ENCODE data around the gene CCDC40. TPM values are rescaled to one million over a fixed set of nuclear protein-coding genes. Genes with fewer than 3 reads are reported as not detected.

Gene CCDC40
- total RNA-seq, 1 experiment from 2014 or later = 7.5 TPM

- no TSS peak for BruUV-seq (replicated peaks)
These were observed 85.7 kb downstream of the CCDC40 start for GRCh38 chr17:80122026-80122575.

GRCh38 chr17:80122926-80123505 lies 86.6 kb downstream of the CCDC40 start:
- BruUV-seq (replicated peaks) = no TSS peak
- Histone ChIP-seq H3K9ac (ENCODE audit: low read length) (no peak overlapping the region), H3K4me2 (ENCODE audit: low read length) (no peak overlapping the region), H3K79me2 (ENCODE audit: low read length) (no peaks in the 10 kb centered on the region), H3K36me3 (ENCODE audit: low read depth, low read length) (no peaks in the 10 kb centered on the region), H3K27ac (ENCODE audit: low read length) (no peak overlapping the region), H3K4me1 (ENCODE audit: insufficient read depth, low read length) (peaks cover 6% of the 10 kb centered on the region; the same call in 1 of the 2 replicates), H3K4me3 (ENCODE audit: low read length) (no peak overlapping the region), H3K27me3 (ENCODE audit: low read length) (no peaks in the 10 kb centered on the region), H4K20me1 (ENCODE audit: low read length) (no peaks in the 10 kb centered on the region), H2AFZ (ENCODE audit: low read length) (no peak overlapping the region), H3F3A (ENCODE audit: low read length, unreplicated experiment) (no peaks in the 10 kb centered on the region), H3K9me2 (replicated peaks; ENCODE audit: low read length) (no peaks in the 10 kb centered on the region), H3K9me3 (ENCODE audit: low read length) (no peaks in the 10 kb centered on the region)
- no peak for TF ChIP-seq EZH2phosphoT487 (IDR thresholded peaks at IDR 0.05; ENCODE audit: borderline replicate concordance, low read length)
- TF ChIP-seq EZH2 (IDR thresholded peaks at IDR 0.05; ENCODE audit: low read length, unreplicated experiment) = no peak
- TF ChIP-seq CTCF (conservative IDR thresholded peaks at IDR 0.05; ENCODE audit: low read depth, low read length) = no peak
- ChIA-PET POLR2A (ENCODE audit: unreplicated experiment) (no interaction called here), CTCF (no interaction called here)
- intact Hi-C loops (cut with micrococcal nuclease) = no loop called here
- no peak for DNase-seq
- ATAC-seq = no peak

More at GRCh38 chr17:80122026-80122575, 85.7 kb downstream of the CCDC40 start:
- no peak overlapping the region for H2AFZ ChIP-seq (ENCODE audit: low read length)
- H3K9me3 ChIP-seq (ENCODE audit: low read length) = no peaks in the 10 kb centered on the region
- no peak overlapping the region for H3K27ac ChIP-seq (ENCODE audit: low read length)
- H3K9ac ChIP-seq (ENCODE audit: low read length) = no peak overlapping the region
- TF ChIP-seq EZH2phosphoT487 (IDR thresholded peaks at IDR 0.05; ENCODE audit: borderline replicate concordance, low read length) (no peak), EZH2 (IDR thresholded peaks at IDR 0.05; ENCODE audit: low read length, unreplicated experiment) (no peak), CTCF (conservative IDR thresholded peaks at IDR 0.05; ENCODE audit: low read depth, low read length) (no peak)
- DNase-seq (no peak), ATAC-seq (no peak)
- ChIA-PET POLR2A (ENCODE audit: unreplicated experiment) (no interaction called here), CTCF (no interaction called here)
- no peaks in the 10 kb centered on the region for H3K36me3 ChIP-seq (ENCODE audit: low read depth, low read length)
- no peaks in the 10 kb centered on the region for H3K9me2 ChIP-seq (replicated peaks; ENCODE audit: low read length)
- H3K4me2 ChIP-seq (ENCODE audit: low read length) = no peak overlapping the region
- H4K20me1 ChIP-seq (ENCODE audit: low read length) = no peaks in the 10 kb centered on the region
- H3K27me3 ChIP-seq (ENCODE audit: low read length) = no peaks in the 10 kb centered on the region
- H3F3A ChIP-seq (ENCODE audit: low read length, unreplicated experiment) = no peaks in the 10 kb centered on the region
- intact Hi-C loops (cut with micrococcal nuclease) = no loop called here
- no peaks in the 10 kb centered on the region for H3K79me2 ChIP-seq (ENCODE audit: low read length)
- peaks cover 6% of the 10 kb centered on the region; the same call in 1 of the 2 replicates for H3K4me1 ChIP-seq (ENCODE audit: insufficient read depth, low read length)
- H3K4me3 ChIP-seq (ENCODE audit: low read length) = no peak overlapping the region

- no peaks in the 10 kb centered on the region for H4K20me1 ChIP-seq (ENCODE audit: low read length)
- intact Hi-C loops (cut with micrococcal nuclease) = no loop called here
- CTCF ChIA-PET = interaction anchor here (1.5 kb wide), 1 partner anchor 22 kb away, joined by 6 read pairs; the partner anchor contains the start of gene GAA
- no peak overlapping the region for H3K27ac ChIP-seq (ENCODE audit: low read length)
- no peaks in the 10 kb centered on the region for H3K9me2 ChIP-seq (replicated peaks; ENCODE audit: low read length)
- no peak overlapping the region for H2AFZ ChIP-seq (ENCODE audit: low read length)
- no peak overlapping the region for H3K4me3 ChIP-seq (ENCODE audit: low read length)
- no peak for TF ChIP-seq EZH2 (IDR thresholded peaks at IDR 0.05; ENCODE audit: low read length, unreplicated experiment)
- no peak for TF ChIP-seq EZH2phosphoT487 (IDR thresholded peaks at IDR 0.05; ENCODE audit: borderline replicate concordance, low read length)
- TF ChIP-seq CTCF (conservative IDR thresholded peaks at IDR 0.05; ENCODE audit: low read depth, low read length) = no peak
- ATAC-seq = peak; percentile 93
- H3K27me3 ChIP-seq (ENCODE audit: low read length) = no peaks in the 10 kb centered on the region
- peaks cover 6% of the 10 kb centered on the region; the same call in 1 of the 2 replicates for H3K4me1 ChIP-seq (ENCODE audit: insufficient read depth, low read length)
- no peaks in the 10 kb centered on the region for H3K9me3 ChIP-seq (ENCODE audit: low read length)
- POLR2A ChIA-PET (ENCODE audit: unreplicated experiment) = interaction anchor here (0.5 kb wide), 1 partner anchor 20 kb away, joined by 3 read pairs; no protein-coding TSS in a partner anchor
- H3F3A ChIP-seq (ENCODE audit: low read length, unreplicated experiment) = no peaks in the 10 kb centered on the region
- peak; percentile 84 for DNase-seq
- H3K4me2 ChIP-seq (ENCODE audit: low read length) = no peak overlapping the region
- no TSS peak for BruUV-seq (replicated peaks)
- no peak overlapping the region for H3K9ac ChIP-seq (ENCODE audit: low read length)
- H3K79me2 ChIP-seq (ENCODE audit: low read length) = no peaks in the 10 kb centered on the region
- no peaks in the 10 kb centered on the region for H3K36me3 ChIP-seq (ENCODE audit: low read depth, low read length)
These were observed 87.3 kb downstream of the CCDC40 start for GRCh38 chr17:80123791-80124190.
